HK-2 (cell line): ENCODE data around the gene C3orf20.

ENCODE experiments used
- DNase-seq: peaks from one replicate; pipeline ENCODE4 v3.0.0-alpha.2; 2018; ENCODE audit not compliant: unreplicated experiment

Gene C3orf20

GRCh38 chr3:14774431-14774830 lies 99.5 kb downstream of the C3orf20 start:
- DNase-seq, result no peak

GRCh38 chr3:14775011-14775410 lies 100.1 kb downstream of the C3orf20 start:
- DNase-seq, result no peak

DNA sequence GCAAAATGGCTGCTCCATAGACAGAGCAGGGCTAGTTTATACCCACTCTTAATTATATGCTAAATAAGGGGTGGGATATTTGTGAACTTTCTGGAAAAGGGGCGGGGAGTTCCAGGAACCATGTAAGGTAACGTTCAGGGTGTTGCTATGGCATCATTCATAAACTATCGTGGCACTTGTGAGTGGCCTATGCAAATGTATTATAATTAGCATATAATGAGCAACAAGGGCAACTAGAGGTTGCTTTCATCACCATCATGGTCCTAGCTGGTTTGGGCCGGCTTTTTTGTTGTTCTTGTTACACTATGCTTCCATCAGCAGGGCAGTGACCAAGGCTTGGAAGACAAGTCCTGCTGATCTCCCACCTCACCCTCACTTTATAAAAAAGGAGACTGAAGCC lies 100.6 kb downstream of the C3orf20 start:
- no peak for DNase-seq

- DNase-seq, result no peak
Measured at GRCh38 chr3:14779069-14779685, 104.2 kb downstream of the C3orf20 start.

DNA sequence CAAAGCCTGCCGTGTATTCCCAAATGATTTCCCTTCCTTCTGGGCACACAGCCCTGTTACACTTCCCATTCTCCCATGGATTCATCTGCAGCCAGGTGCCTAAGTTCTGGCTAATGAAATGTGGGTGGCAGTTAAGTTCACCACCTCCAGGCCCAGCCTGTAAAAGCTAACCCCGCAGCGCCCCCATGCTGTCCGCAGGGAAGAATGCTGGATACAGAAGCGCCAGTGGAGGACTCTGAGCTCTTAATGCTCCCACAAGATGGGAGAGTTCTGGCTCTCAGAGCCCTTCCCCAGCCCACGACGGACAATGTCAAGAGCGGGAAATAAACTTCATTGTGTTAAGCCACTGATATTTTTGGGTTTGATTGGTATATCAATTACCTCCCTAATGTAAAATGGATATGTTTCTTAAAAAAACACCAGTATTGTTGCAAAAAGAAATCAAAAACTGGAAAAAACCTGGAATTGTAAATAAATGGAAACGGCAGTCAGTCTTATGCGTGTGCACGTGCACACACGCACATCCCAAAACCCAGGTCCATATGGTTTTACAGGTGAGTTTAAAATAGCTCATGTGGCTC lies 106.1 kb downstream of the C3orf20 start:
- peak; percentile 58 for DNase-seq

GRCh38 chr3:14783480-14784086 lies 108.6 kb downstream of the C3orf20 start:
- no peak for DNase-seq

- no peak for DNase-seq
Measured at GRCh38 chr3:14784087-14784681, 109.2 kb downstream of the C3orf20 start.

GRCh38 chr3:14785207-14786155 lies 110.5 kb downstream of the C3orf20 start:
- DNase-seq, result no peak

GRCh38 chr3:14786369-14786768 lies 111.4 kb downstream of the C3orf20 start:
- no peak for DNase-seq

- DNase-seq, result no peak
Measured at GRCh38 chr3:14787630-14788029, 112.7 kb downstream of the C3orf20 start.

- no peak for DNase-seq
Measured at GRCh38 chr3:14788644-14789043, 113.7 kb downstream of the C3orf20 start.

GRCh38 chr3:14789221-14789620 lies 114.3 kb downstream of the C3orf20 start:
- no peak for DNase-seq

DNA sequence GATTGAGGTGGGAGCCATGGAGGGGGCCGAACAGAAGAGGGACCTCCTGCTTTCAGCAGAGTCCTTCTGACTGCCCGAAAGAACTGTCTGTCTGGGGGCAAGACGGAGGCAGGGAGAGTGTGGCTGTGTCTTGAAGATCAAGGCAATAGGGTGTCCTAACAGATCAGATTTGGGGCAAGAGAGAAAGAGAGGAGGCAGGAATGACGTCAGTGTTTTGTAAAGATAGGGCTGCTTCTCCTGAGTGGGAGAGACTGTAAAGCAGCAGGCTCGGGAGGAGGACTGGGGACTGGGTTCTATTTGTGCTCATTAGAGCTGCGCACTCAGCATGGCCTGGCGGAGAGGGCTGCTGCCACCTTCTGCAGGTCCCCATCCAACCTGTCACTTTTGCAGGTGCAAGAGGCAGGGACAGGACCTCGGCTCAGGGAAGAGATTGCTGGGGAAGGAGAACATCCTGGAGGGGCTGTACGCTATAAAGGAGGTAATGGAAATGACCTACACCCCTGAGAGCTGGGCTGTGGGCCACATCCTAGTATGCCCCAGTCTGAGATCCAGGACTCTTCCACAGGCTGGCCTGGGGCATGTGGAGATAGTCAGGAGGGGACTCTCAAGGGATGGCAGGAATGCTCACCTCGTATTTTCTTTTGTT lies 114.8 kb downstream of the C3orf20 start:
- no peak for DNase-seq

DNA sequence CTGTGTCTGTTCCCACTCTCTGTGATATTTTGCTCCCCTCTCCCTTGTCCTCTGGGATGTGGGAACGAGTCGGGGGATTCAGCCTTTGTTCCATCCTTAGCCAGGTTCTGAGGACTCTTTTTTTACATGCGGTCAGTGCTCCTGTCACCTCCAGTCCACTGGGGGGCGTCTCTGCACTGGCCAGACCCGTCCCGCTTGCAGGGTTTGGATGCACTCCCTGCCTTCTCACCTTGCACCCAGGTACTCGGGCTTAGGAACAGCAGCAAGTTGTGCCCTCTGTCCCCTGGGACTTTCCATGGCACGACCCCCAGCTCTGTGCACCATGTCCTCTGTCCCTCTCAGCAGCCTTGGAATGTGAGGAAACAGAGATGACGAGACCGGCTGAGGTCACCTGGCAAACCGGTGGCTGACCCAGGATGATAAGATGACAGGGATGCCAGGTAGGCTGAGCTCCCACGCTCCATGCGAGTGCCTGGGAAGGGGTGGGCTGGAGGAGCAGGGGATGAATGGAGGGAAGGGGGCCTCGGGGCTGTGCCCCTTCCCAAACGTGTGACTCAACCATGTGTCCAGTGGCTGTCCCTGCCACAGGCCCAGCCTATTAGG lies 116.5 kb downstream of the C3orf20 start:
- peak; percentile 59 for DNase-seq

- DNase-seq, result no peak
Measured at GRCh38 chr3:14792691-14793121, 117.8 kb downstream of the C3orf20 start.

DNA sequence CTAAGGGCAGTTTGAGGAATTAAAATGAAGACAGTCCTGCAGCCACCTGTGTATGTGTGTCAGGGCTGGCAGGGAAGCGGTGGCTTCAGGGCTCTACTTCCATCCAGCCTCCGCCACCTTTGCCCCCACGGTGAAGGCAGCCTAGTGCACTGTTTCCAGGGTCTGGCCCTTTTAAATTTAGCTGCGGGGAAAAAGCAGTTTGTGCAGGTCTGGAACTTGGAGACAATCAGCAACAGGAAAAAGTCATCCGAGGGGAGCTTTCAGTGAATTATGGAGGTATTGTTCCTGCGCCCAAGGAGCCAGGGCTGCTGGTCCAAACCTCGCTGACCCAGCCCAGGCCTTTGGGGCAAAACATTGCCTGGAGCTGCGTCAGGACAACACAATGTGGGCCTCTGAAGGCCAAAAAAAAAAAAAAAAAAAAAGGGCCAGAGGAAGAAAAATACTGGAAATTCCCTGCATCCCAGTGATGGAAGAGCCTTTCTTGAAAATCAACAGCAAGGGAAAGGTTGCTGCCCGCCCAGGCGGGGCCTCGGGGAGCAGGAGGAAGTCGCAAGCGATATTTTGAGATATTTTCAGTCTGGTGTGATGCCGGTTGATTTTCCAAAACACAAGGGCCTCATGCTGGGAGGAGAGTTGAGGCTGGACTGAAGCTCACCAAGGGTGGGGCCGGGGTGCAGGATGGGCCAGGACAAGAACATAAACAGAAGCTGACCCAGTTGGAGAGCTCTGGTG lies 118.4 kb downstream of the C3orf20 start:
- DNase-seq, result no peak

GRCh38 chr3:14793858-14794234 lies 118.9 kb downstream of the C3orf20 start:
- DNase-seq, result no peak

- no peak for DNase-seq
Measured at GRCh38 chr3:14794435-14794834, 119.5 kb downstream of the C3orf20 start.

DNA sequence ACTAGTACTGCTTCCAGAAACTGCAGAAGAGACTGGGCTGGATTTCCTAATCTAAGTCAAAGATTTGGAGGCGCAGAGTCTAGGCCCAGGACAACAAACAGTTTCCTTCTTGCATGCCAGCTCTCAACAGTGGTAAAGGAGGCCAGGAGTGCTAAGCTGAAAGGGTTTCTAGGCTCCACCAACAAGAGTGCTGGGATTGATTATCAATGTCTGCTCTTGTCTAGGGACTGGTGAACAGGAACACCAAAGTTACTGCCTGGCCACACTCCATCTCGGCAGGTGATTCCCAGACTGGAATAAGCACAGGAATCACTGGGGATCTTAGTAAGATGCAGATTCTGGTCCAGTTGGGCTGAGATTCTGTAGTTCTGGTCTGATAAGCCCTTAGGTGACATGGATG lies 121.1 kb downstream of the C3orf20 start:
- no peak for DNase-seq

DNA sequence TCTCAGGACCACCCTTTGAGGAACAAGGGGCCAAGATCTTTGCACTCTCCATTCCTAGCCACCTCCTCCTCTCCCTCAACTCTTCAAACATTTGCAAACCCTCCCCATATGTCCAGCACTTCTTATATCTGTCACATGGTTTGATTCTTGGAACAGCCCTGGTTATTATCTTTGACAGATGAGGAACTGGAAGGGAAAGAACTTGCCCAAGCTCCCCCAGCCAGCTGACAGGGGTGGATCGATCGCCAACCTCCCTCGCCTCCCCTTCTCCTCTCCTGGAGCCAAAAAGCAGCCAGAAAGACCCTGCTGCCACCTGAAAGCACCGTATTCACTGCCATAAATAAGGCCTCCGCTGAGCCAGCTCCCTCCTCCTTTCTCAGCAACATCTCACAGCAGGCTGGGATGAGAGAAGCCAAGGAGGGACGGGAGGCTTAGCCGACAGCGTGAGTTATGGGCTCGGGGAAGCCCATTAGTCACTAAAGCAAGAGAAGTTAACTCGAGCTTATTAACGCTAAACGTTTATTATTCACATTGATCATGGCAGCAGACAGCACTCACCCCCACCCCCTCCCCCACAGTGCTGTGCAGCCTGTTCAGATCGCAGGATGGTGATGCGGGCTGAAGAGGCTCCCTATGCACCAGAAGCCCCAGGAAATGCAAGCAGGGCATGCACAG lies 121.6 kb downstream of the C3orf20 start:
- DNase-seq, result no peak
